AG09319 (cell line): ENCODE results near the gene EOMES.

ENCODE experiments used
- DNase-seq: peaks from one replicate; pipeline ENCODE4 v3.0.0-alpha.2; 2010; ENCODE audit warnings: low read depth; ENCODE audit errors: extremely low read depth
- TF ChIP-seq, protein P1 (sequence below): IDR thresholded peaks from 2 replicates; pipeline ENCODE4 v1.5.1; 2011; ENCODE audit warnings: low read depth, mild to moderate bottlenecking, inconsistent platforms, low read length, moderate library complexity

The EOMES gene

DNA sequence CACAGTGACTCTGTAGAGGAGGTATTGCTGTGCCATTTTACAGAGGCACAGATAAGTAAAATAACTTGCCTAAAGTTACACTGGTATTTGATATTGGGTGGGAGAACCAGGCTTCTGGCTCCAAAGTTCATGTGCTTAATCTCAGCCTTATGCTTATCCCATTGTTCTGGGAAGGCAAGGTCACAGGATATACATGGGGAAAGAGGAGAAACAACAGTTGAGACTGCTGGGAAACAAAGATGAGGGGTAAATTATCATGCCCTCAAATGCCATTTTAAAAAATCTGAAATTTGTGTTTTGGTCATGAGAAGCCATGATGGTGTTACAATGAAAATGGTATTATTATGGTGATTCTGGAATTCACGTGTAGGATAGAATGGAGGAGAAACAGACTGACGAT, 54.4 kb downstream of the EOMES start:
- TF ChIP-seq, protein P1, sequence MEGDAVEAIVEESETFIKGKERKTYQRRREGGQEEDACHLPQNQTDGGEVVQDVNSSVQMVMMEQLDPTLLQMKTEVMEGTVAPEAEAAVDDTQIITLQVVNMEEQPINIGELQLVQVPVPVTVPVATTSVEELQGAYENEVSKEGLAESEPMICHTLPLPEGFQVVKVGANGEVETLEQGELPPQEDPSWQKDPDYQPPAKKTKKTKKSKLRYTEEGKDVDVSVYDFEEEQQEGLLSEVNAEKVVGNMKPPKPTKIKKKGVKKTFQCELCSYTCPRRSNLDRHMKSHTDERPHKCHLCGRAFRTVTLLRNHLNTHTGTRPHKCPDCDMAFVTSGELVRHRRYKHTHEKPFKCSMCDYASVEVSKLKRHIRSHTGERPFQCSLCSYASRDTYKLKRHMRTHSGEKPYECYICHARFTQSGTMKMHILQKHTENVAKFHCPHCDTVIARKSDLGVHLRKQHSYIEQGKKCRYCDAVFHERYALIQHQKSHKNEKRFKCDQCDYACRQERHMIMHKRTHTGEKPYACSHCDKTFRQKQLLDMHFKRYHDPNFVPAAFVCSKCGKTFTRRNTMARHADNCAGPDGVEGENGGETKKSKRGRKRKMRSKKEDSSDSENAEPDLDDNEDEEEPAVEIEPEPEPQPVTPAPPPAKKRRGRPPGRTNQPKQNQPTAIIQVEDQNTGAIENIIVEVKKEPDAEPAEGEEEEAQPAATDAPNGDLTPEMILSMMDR: no peak
- DNase-seq: no peak

DNA sequence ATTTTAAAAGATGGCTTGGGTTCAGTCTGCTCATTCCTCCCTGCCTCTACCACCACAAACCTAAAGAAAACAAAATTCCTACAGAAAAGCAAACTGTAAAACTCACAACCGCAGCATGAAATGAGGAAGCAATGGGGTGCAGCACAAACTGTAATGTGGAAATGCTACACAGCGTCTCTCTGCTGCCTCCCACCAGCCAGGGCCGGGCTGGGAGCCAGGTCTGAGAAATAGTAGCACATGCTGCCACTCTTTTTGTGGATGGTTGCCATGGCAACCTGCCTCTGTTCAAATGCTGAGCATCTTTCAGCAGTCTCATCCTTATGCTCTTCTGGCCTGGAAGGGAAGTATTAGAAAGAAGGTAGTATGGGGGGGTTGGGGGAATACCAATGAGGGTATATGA, 55.4 kb downstream of the EOMES start:
- DNase-seq: peak; percentile 79
- TF ChIP-seq, protein P1: peak; percentile 13

DNA sequence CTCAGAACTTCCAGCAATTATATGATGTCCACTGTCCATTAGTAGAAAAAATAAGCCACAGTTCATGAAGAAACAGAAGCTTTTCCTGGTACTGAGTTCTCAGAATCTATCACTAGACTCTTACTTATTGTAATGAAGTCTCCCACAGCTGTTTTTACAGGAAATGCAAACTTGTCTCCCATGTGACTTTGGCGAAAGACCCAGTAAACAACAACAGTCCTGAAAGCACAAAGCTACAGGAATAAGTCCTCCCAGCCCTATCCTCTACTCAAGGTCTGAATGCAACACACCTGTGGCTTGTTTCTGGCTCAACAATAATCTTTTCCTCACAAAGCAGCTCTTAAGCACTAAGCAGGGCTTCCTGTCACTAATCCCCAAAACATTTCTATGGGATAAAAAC, 55.9 kb downstream of the EOMES start:
- TF ChIP-seq, protein P1: no peak
- DNase-seq: no peak
